PC-3 (cell line): Measurements from ENCODE around the gene MAN2A2. TPM values are rescaled to one million over a fixed set of nuclear protein-coding genes. Genes with fewer than 3 reads are reported as not detected.
A peak's percentile ranks its signal among the peaks of the same experiment; 100 is the strongest.

Experiments used
- ATAC-seq: fragments of 200-7000 bp; cut with Tn5 transposase; 2 replicates; pipeline ENCODE4 v1.9.1; 2020; ENCODE audit warnings: mild to moderate bottlenecking, moderate library complexity
- BruUV-seq: library from RNA; stranded (reverse); fragments of 400-500 nt; replicated peaks from 2 replicates; lab custom pipeline; 2021; lab: Mats Ljungman, UMichigan
- CTCF ChIA-PET: fragments of 300-600 bp; sonication (Branson Sonifier 250); formaldehyde crosslinking; loops from one replicate; lab custom pipeline; 2022; ENCODE audit warnings: antibody characterized with exemption; lab: Charles Lee
- POLR2A ChIA-PET: fragments of 300-600 bp; sonication (Branson Sonifier 250); formaldehyde crosslinking; loops from one replicate; lab custom pipeline; 2022; ENCODE audit warnings: antibody characterized with exemption; ENCODE audit not compliant: unreplicated experiment; lab: Charles Lee
- DNase-seq: peaks from one replicate; pipeline ENCODE4 v3.0.0-alpha.2; 2015
- H2AFZ ChIP-seq: fragments of 300-600 bp; sonication (generic); 2 replicates; pipeline ENCODE4 v1.6.0; 2016; ENCODE audit warnings: antibody characterized with exemption, low read length
- H3F3A ChIP-seq: fragments of 300-600 bp; sonication (generic); one replicate; pipeline ENCODE4 v1.6.0; 2017; ENCODE audit warnings: antibody characterized with exemption, low read length, control low read depth, mild to moderate bottlenecking; ENCODE audit not compliant: unreplicated experiment
- H3K27ac ChIP-seq: fragments of 300-600 bp; sonication (generic); 2 replicates; pipeline ENCODE4 v1.5.1; 2016; ENCODE audit warnings: mild to moderate bottlenecking, low read length
- H3K27me3 ChIP-seq: fragments of 300-600 bp; sonication (generic); 2 replicates; pipeline ENCODE4 v1.6.1; 2016; ENCODE audit warnings: low read length, mixed read lengths
- H3K36me3 ChIP-seq: fragments of 300-600 bp; sonication (generic); 2 replicates; pipeline ENCODE4 v1.6.1; 2016; ENCODE audit warnings: low read depth, mixed run types, low read length, mixed read lengths
- H3K4me1 ChIP-seq: fragments of 300-600 bp; sonication (generic); 2 replicates; pipeline ENCODE4 v1.5.1; 2016; ENCODE audit warnings: low read length; ENCODE audit not compliant: insufficient read depth
- H3K4me2 ChIP-seq: fragments of 300-600 bp; sonication (generic); 2 replicates; pipeline ENCODE4 v1.6.0; 2016; ENCODE audit warnings: low read length
- H3K4me3 ChIP-seq: fragments of 300-600 bp; sonication (generic); 2 replicates; pipeline ENCODE4 v1.5.1; 2016; ENCODE audit warnings: mild to moderate bottlenecking, low read length, mixed read lengths
- H3K79me2 ChIP-seq: fragments of 300-600 bp; sonication (generic); 2 replicates; pipeline ENCODE4 v1.6.1; 2017; ENCODE audit warnings: low read length, mixed read lengths
- H3K9ac ChIP-seq: fragments of 300-600 bp; sonication (generic); 2 replicates; pipeline ENCODE4 v1.6.0; 2016; ENCODE audit warnings: mild to moderate bottlenecking, low read length
- H3K9me2 ChIP-seq: fragments of 300-600 bp; sonication (generic); replicated peaks from 2 replicates; pipeline ENCODE4 v1.6.1; 2016; ENCODE audit warnings: mixed run types, low read length, mixed read lengths
- H3K9me3 ChIP-seq: fragments of 300-600 bp; sonication (generic); 2 replicates; pipeline ENCODE4 v1.6.1; 2016; ENCODE audit warnings: low read length, mixed read lengths
- H4K20me1 ChIP-seq: fragments of 300-600 bp; sonication (generic); 2 replicates; pipeline ENCODE4 v1.6.1; 2016; ENCODE audit warnings: low read length, mixed read lengths
- CTCF ChIP-seq: fragments of 300-600 bp; sonication (generic); conservative IDR thresholded peaks from 2 replicates; pipeline ENCODE4 v1.5.1; 2017; ENCODE audit warnings: antibody characterized with exemption, low read depth, mild to moderate bottlenecking, low read length
- EZH2 ChIP-seq: fragments of 300-600 bp; sonication (generic); IDR thresholded peaks from one replicate; pipeline ENCODE4 v1.6.1; 2017; ENCODE audit warnings: antibody characterized with exemption, mild to moderate bottlenecking, low read length; ENCODE audit not compliant: unreplicated experiment
- EZH2phosphoT487 ChIP-seq: fragments of 300-600 bp; sonication (generic); IDR thresholded peaks from 2 replicates; pipeline ENCODE4 v1.6.1; 2018; ENCODE audit warnings: mild to moderate bottlenecking, antibody characterized with exemption, low read length, borderline replicate concordance
- intact Hi-C: fragments of 100-400 bp; cut with micrococcal nuclease; formaldehyde crosslinking; loops from 2 replicates; pipeline ENCODE4 v1.9.0; 2023
- total RNA-seq: library from RNA; depleted of rRNA; stranded (reverse); fragments of >200 nt; gene quantifications from 2 replicates; pipeline ENCODE4 v1.2.3, GENCODE V29; 2014

MAN2A2 gene
- total RNA-seq, 1 experiment from 2014 or later, result 19.8 TPM

GRCh38 chr15:90960298-90961091, 57.4 kb downstream of the MAN2A2 start:
- intact Hi-C loops, result no loop called here
- no peak overlapping the region for H3K9ac ChIP-seq

GRCh38 chr15:90962021-90962420, 58.9 kb downstream of the MAN2A2 start:
- intact Hi-C loops, result no loop called here
- Histone ChIP-seq H4K20me1 (no peaks in the 10 kb centered on the region), H3K79me2 (peaks cover 10% of the 10 kb centered on the region), H3K4me3 (no peak overlapping the region), H3K36me3 (peaks cover 17% of the 10 kb centered on the region), H3K9me2 (no peaks in the 10 kb centered on the region), H3K27ac (no peak overlapping the region), H3K4me1 (0 out of 2 replicates have a peak, but pooled peaks cover 8% of the 10 kb centered on the region), H3F3A (no peaks in the 10 kb centered on the region), H2AFZ (no peak overlapping the region), H3K9me3 (no peaks in the 10 kb centered on the region), H3K9ac (no peak overlapping the region), H3K4me2 (no peak overlapping the region), H3K27me3 (no peaks in the 10 kb centered on the region)
- POLR2A ChIA-PET, result no interaction called here
- no TSS peak for BruUV-seq
- no peak for DNase-seq
- no peak for ATAC-seq
- CTCF ChIA-PET, result no interaction called here
- TF ChIP-seq EZH2phosphoT487 (no peak), EZH2 (no peak), CTCF (no peak)

More at GRCh38 chr15:90960298-90961091, 57.4 kb downstream of the MAN2A2 start:
- Histone ChIP-seq H3K79me2 (peaks cover 10% of the 10 kb centered on the region), H3F3A (no peaks in the 10 kb centered on the region), H4K20me1 (no peaks in the 10 kb centered on the region), H3K9me2 (no peaks in the 10 kb centered on the region), H3K4me3 (no peak overlapping the region), H3K27me3 (no peaks in the 10 kb centered on the region), H3K36me3 (peaks cover 7% of the 10 kb centered on the region; the same call in 1 of the 2 replicates), H3K4me2 (no peak overlapping the region), H3K9me3 (no peaks in the 10 kb centered on the region), H3K4me1 (peaks cover 18% of the 10 kb centered on the region), H2AFZ (no peak overlapping the region), H3K27ac (no peak overlapping the region)
- no peak for ATAC-seq
- no peak for TF ChIP-seq EZH2
- TF ChIP-seq EZH2phosphoT487, result no peak
- no peak for TF ChIP-seq CTCF
- CTCF ChIA-PET, result no interaction called here
- POLR2A ChIA-PET, result no interaction called here
- DNase-seq, result no peak
- no TSS peak for BruUV-seq

GRCh38 chr15:90966262-90966661, 63.2 kb downstream of the MAN2A2 start:
- Histone ChIP-seq H3K4me3 (no peak overlapping the region), H3K9me3 (no peaks in the 10 kb centered on the region), H4K20me1 (no peaks in the 10 kb centered on the region), H3K9me2 (no peaks in the 10 kb centered on the region), H3K27ac (no peak overlapping the region), H2AFZ (no peak overlapping the region), H3K4me2 (no peak overlapping the region), H3K4me1 (no peaks in the 10 kb centered on the region), H3F3A (no peaks in the 10 kb centered on the region), H3K9ac (no peak overlapping the region), H3K27me3 (no peaks in the 10 kb centered on the region), H3K36me3 (peaks cover 53% of the 10 kb centered on the region), H3K79me2 (no peaks in the 10 kb centered on the region)
- DNase-seq, result no peak
- TSS peak; percentile 43 for BruUV-seq
- intact Hi-C loops, result no loop called here
- POLR2A ChIA-PET, result no interaction called here
- TF ChIP-seq CTCF, result no peak
- no peak for TF ChIP-seq EZH2
- no peak for TF ChIP-seq EZH2phosphoT487
- CTCF ChIA-PET, result no interaction called here
- ATAC-seq, result no peak
